Vagina (tissue), 2 donors: Measurements from ENCODE around the gene TAS2R10. TPM values are rescaled to one million over a fixed set of nuclear protein-coding genes. Genes with fewer than 3 reads are reported as not detected.

Experiments used
- DNase-seq, 2 donors: peaks; one replicate each; pipeline ENCODE4 v3.0.0-alpha.2; 2017; ENCODE audit errors: extremely low spot score in 2 of 2
- H3K27ac ChIP-seq: fragments of 200-600 bp; sonication (generic); one replicate; pipeline ENCODE4 v1.5.1; 2019
- H3K27me3 ChIP-seq: fragments of 200-600 bp; sonication (generic); one replicate; pipeline ENCODE4 v1.5.1; 2019
- H3K36me3 ChIP-seq, 2 donors: fragments of 200-600 bp; sonication (generic); one replicate each; pipeline ENCODE4 v1.5.1; 2017 to 2019
- H3K4me1 ChIP-seq: fragments of 200-600 bp; sonication (generic); one replicate; pipeline ENCODE4 v1.5.1; 2019
- H3K4me3 ChIP-seq, 2 donors: fragments of 200-600 bp; sonication (generic); 1 replicate in 1 of 2; 2 replicates in 1 of 2; pipeline ENCODE4 v1.5.1; 2016 to 2019
- H3K9me3 ChIP-seq: fragments of 200-600 bp; sonication (generic); one replicate; pipeline ENCODE4 v1.5.1; 2019
- CTCF ChIP-seq, 3 experiments: fragments of 450-650 bp in 2 of 3; fragments of 200-600 bp in 1 of 3; sonication (generic) in 1 of 3; IDR thresholded peaks; one replicate each; pipeline ENCODE4 v1.5.1; 2017 to 2019; ENCODE audit warnings: antibody characterized with exemption in 3 of 3, mild to moderate bottlenecking in 2 of 3, moderate library complexity in 2 of 3
- POLR2A ChIP-seq, 2 donors: fragments of 450-650 bp; IDR thresholded peaks; one replicate each; pipeline ENCODE4 v1.6.1; 2017; ENCODE audit warnings: antibody characterized with exemption in 2 of 2, mild to moderate bottlenecking in 2 of 2, moderate library complexity in 2 of 2
- POLR2AphosphoS5 ChIP-seq, 2 donors: sonication (generic); formaldehyde crosslinking; IDR thresholded peaks; one replicate each; pipeline ENCODE4 v1.9.0; 2017; ENCODE audit warnings: antibody characterized with exemption in 2 of 2, mild to moderate bottlenecking in 2 of 2, low read depth in 1 of 2; ENCODE audit not compliant: insufficient read depth in 1 of 2
- intact Hi-C: fragments of 100-400 bp; cut with DNase I; formaldehyde crosslinking; loops from one replicate; pipeline ENCODE4 v1.15.1; 2023
- total RNA-seq: library from RNA; depleted of rRNA; stranded (reverse); fragments of >200 nt; gene quantifications from one replicate; pipeline ENCODE4 v1.2.3, GENCODE V29; 2016

The TAS2R10 gene
- total RNA-seq, result not detected

GRCh38 chr12:10826258-10826657 is at the start of gene TAS2R10:
TSS of gene TAS2R10 (minus strand) at chr12:10826358. CDS start at chr12:10826269, 89 bp downstream.
- intact Hi-C loops, result no loop called here
- no peak within 1 kb of the TSS for H3K27ac ChIP-seq
- H3K27me3 ChIP-seq, result no peaks in the 10 kb centered on the region
- H3K9me3 ChIP-seq, result no peaks in the 10 kb centered on the region
- no peaks in the 10 kb centered on the region for H3K4me1 ChIP-seq
- no peak within 1 kb of the TSS for H3K4me3 ChIP-seq
- H3K36me3 ChIP-seq, result no peaks in the 10 kb centered on the region
- TF ChIP-seq CTCF (IDR thresholded peaks at IDR 0.05) (no peak), POLR2A (IDR thresholded peaks at IDR 0.05) (no peak), POLR2AphosphoS5 (IDR thresholded peaks at IDR 0.05; ENCODE audit: insufficient read depth in 1 of 2, low read depth in 1 of 2) (no peak)
- no peak for DNase-seq

GRCh38 chr12:10873378-10873777 is 47.2 kb upstream of the TAS2R10 start:
- Histone ChIP-seq H3K36me3 (no peaks in the 10 kb centered on the region), H3K4me3 (no peak overlapping the region), H3K27me3 (no peaks in the 10 kb centered on the region), H3K27ac (no peak overlapping the region), H3K4me1 (no peaks in the 10 kb centered on the region), H3K9me3 (no peaks in the 10 kb centered on the region)
- TF ChIP-seq CTCF (IDR thresholded peaks at IDR 0.05) (no peak), POLR2A (IDR thresholded peaks at IDR 0.05) (no peak), POLR2AphosphoS5 (IDR thresholded peaks at IDR 0.05; ENCODE audit: insufficient read depth in 1 of 2, low read depth in 1 of 2) (no peak)
- no peak for DNase-seq
- intact Hi-C loops, result no loop called here

GRCh38 chr12:10867381-10867780 is 41.2 kb upstream of the TAS2R10 start:
- no peaks in the 10 kb centered on the region for H3K36me3 ChIP-seq
- no peak overlapping the region for H3K27ac ChIP-seq
- no peak overlapping the region for H3K4me3 ChIP-seq
- no peaks in the 10 kb centered on the region for H3K27me3 ChIP-seq
- no peak for DNase-seq
- H3K4me1 ChIP-seq, result no peaks in the 10 kb centered on the region
- intact Hi-C loops, result no loop called here
- peaks cover 5% of the 10 kb centered on the region for H3K9me3 ChIP-seq
- TF ChIP-seq POLR2A (IDR thresholded peaks at IDR 0.05), result no peak
- TF ChIP-seq CTCF (IDR thresholded peaks at IDR 0.05), result no peak

GRCh38 chr12:10863512-10864218 is 37.5 kb upstream of the TAS2R10 start:
- no peaks in the 10 kb centered on the region for H3K27me3 ChIP-seq
- DNase-seq, result no peak
- no peaks in the 10 kb centered on the region for H3K4me1 ChIP-seq
- peaks cover 5% of the 10 kb centered on the region for H3K9me3 ChIP-seq
- no peak for TF ChIP-seq POLR2AphosphoS5 (IDR thresholded peaks at IDR 0.05; ENCODE audit: insufficient read depth in 1 of 2, low read depth in 1 of 2)
- no peak for TF ChIP-seq CTCF (IDR thresholded peaks at IDR 0.05)
- H3K36me3 ChIP-seq, result no peaks in the 10 kb centered on the region
- H3K4me3 ChIP-seq, result no peak overlapping the region
- intact Hi-C loops, result no loop called here
- H3K27ac ChIP-seq, result no peak overlapping the region

GRCh38 chr12:10861366-10861765 is 35.2 kb upstream of the TAS2R10 start:
- TF ChIP-seq CTCF (IDR thresholded peaks at IDR 0.05), result no peak
- intact Hi-C loops, result no loop called here
- H3K36me3 ChIP-seq, result no peaks in the 10 kb centered on the region

More at GRCh38 chr12:10861366-10861765, 35.2 kb upstream of the TAS2R10 start:
- DNase-seq, result no peak
- Histone ChIP-seq H3K4me1 (no peaks in the 10 kb centered on the region), H3K9me3 (peaks cover 5% of the 10 kb centered on the region), H3K27me3 (no peaks in the 10 kb centered on the region), H3K4me3 (no peak overlapping the region), H3K27ac (no peak overlapping the region)
